Esophagus squamous epithelium (tissue), 4 donors: ENCODE data around the gene DROSHA.

Source experiments
- CTCF ChIP-seq, 6 experiments: fragments of 450-650 bp in 4 of 6; fragments of 200-600 bp in 2 of 6; sonication (generic) in 2 of 6; IDR thresholded peaks; one replicate each; pipeline ENCODE4 v1.5.1; 2016 to 2019; ENCODE audit warnings: antibody characterized with exemption in 6 of 6, mild to moderate bottlenecking in 4 of 6, moderate library complexity in 4 of 6
- POLR2A ChIP-seq, 4 donors: fragments of 450-650 bp; IDR thresholded peaks; one replicate each; pipeline ENCODE4 v1.6.1; 2017; ENCODE audit warnings: antibody characterized with exemption in 4 of 4, mild to moderate bottlenecking in 4 of 4, moderate library complexity in 3 of 4

- TF ChIP-seq CTCF (IDR thresholded peaks at IDR 0.05) (no peak), POLR2A (IDR thresholded peaks at IDR 0.05) (no peak)
Observed at GRCh38 chr5:31568302-31568835, 36.5 kb upstream of the DROSHA start.
